Bronchial epithelial cell (primary cell): ENCODE measurements around the gene KIAA1586. TPM values are rescaled to one million over a fixed set of nuclear protein-coding genes. Genes with fewer than 3 reads are reported as not detected.

ENCODE experiments used
- DNase-seq: peaks from one replicate; pipeline ENCODE4 v3.0.0-alpha.2; 2010; ENCODE audit warnings: low read depth
- FAIRE-seq: peaks from 2 replicates; lab custom pipeline; 2011; peaks lifted over from hg19 to GRCh38; lab: Jason Lieb, UNC
- H3K27me3 ChIP-seq: 2 replicates; pipeline ENCODE4 v1.5.1; 2011; ENCODE audit warnings: low read length; ENCODE audit not compliant: control insufficient read depth, insufficient read depth
- H3K36me3 ChIP-seq: 2 replicates; pipeline ENCODE4 v1.5.1; 2011; ENCODE audit warnings: low read length; ENCODE audit not compliant: control insufficient read depth, insufficient read depth
- H3K4me3 ChIP-seq: 2 replicates; pipeline ENCODE4 v1.5.1; 2011; ENCODE audit warnings: mild to moderate bottlenecking, low read depth, low read length, control low read depth
- total RNA-seq: library from RNA; depleted of rRNA; stranded (reverse); fragments of >200 nt; gene quantifications from 2 replicates; pipeline ENCODE4 v1.2.1, GENCODE V29; 2014
- TF ChIP-seq, protein P1 (sequence below): IDR thresholded peaks from 2 replicates; pipeline ENCODE4 v1.5.1; 2011; ENCODE audit warnings: mild to moderate bottlenecking, moderate library complexity, low read length, control low read depth, inconsistent platforms; ENCODE audit not compliant: insufficient read depth, severe bottlenecking

The KIAA1586 gene
- total RNA-seq, 1 donor from 2014 or later, result 4.5 TPM

DNA sequence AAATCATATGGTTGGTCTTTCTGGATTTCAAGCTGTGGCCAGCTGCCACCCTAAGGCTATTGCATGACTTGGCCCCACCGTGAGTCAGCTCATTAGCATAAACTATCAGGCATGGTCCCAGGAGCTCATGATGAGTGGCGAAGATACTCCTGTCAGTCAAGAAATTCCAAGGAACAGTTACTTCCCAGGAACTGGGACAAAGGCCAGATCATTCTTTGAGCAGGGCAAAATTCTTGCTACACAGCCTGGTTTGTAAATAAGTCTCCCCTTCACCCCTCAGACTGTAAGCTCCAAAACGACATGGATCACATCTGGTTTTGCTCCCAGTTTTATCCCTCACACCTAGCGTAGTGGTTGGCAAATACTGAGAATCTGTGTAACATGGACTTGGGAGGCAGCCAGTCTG lies 33.0 kb upstream of the KIAA1586 start:
- DNase-seq (peak; percentile 79), FAIRE-seq (no peak)
- H3K27me3 ChIP-seq, result no peaks in the 10 kb centered on the region
- TF ChIP-seq, protein P1, sequence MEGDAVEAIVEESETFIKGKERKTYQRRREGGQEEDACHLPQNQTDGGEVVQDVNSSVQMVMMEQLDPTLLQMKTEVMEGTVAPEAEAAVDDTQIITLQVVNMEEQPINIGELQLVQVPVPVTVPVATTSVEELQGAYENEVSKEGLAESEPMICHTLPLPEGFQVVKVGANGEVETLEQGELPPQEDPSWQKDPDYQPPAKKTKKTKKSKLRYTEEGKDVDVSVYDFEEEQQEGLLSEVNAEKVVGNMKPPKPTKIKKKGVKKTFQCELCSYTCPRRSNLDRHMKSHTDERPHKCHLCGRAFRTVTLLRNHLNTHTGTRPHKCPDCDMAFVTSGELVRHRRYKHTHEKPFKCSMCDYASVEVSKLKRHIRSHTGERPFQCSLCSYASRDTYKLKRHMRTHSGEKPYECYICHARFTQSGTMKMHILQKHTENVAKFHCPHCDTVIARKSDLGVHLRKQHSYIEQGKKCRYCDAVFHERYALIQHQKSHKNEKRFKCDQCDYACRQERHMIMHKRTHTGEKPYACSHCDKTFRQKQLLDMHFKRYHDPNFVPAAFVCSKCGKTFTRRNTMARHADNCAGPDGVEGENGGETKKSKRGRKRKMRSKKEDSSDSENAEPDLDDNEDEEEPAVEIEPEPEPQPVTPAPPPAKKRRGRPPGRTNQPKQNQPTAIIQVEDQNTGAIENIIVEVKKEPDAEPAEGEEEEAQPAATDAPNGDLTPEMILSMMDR, result no peak
- no peaks in the 10 kb centered on the region for H3K36me3 ChIP-seq
- H3K4me3 ChIP-seq, result no peak overlapping the region

DNA sequence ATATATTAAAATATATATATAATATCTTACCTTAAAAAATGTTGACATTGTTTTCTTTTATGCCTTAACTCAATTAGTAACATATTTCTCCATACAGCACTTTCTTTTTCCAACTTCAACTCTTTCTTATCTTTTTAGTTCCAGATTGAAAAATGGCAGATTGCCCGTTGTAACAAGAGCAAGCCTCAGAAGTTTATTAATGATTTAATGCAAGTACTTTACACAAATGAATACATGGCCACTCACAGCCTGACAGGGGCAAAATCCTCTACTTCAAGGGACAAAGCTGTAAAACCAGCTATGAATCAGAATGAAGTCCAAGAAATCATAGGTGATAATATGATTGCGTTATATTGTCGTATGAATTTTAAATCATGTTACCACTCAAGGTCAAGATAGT lies 29.4 kb upstream of the KIAA1586 start:
- TF ChIP-seq, protein P1, result no peak

DNA sequence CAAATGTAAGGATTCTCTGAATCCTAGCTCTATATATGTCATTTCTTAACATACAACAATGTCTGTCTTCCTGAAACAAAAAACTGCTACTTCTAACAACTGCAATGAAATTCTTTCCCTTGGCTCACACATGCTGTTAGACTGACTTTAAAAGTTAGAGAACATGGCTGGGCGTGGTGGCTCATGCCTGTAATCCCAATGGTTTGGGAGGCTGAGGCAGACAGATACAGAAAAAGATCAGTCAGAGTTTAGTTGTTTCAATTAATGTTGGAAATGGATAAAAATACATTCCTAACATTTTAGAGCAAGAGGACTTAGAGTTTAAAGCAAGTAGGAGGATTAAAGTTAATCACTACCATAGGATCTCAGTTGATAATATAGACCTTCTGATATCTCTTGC lies 28.7 kb upstream of the KIAA1586 start:
- no peak overlapping the region for H3K4me3 ChIP-seq
- DNase-seq (no peak), FAIRE-seq (no peak)
- H3K36me3 ChIP-seq, result no peaks in the 10 kb centered on the region
- TF ChIP-seq, protein P1, result no peak
- no peaks in the 10 kb centered on the region for H3K27me3 ChIP-seq

More for the DNA sequence above, 29.4 kb upstream of the KIAA1586 start:
- Histone ChIP-seq H3K27me3 (no peaks in the 10 kb centered on the region), H3K4me3 (no peak overlapping the region), H3K36me3 (no peaks in the 10 kb centered on the region)
- DNase-seq (no peak), FAIRE-seq (no peak)

DNA sequence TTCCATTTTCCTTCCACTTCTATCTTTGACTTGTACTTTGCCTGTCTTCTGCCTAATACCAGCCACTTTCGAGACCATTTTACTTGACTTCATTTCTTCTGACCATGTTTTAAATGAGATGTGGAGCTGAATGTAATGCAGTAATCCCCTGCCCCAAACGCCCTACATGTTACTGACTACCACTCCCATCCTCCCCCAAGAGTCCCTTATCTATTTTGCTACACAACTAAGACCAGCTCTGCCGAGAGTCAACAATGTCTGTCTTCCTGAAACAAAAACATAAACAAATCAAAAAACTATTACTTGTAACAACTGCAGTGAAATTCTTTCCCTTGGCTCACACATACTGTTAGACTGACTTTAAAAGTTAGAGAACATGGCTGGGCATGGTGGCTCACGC lies 27.1 kb upstream of the KIAA1586 start:
- H3K36me3 ChIP-seq, result no peaks in the 10 kb centered on the region
- FAIRE-seq (no peak), DNase-seq (no peak)
- TF ChIP-seq, protein P1, result no peak
- no peak overlapping the region for H3K4me3 ChIP-seq
- no peaks in the 10 kb centered on the region for H3K27me3 ChIP-seq

DNA sequence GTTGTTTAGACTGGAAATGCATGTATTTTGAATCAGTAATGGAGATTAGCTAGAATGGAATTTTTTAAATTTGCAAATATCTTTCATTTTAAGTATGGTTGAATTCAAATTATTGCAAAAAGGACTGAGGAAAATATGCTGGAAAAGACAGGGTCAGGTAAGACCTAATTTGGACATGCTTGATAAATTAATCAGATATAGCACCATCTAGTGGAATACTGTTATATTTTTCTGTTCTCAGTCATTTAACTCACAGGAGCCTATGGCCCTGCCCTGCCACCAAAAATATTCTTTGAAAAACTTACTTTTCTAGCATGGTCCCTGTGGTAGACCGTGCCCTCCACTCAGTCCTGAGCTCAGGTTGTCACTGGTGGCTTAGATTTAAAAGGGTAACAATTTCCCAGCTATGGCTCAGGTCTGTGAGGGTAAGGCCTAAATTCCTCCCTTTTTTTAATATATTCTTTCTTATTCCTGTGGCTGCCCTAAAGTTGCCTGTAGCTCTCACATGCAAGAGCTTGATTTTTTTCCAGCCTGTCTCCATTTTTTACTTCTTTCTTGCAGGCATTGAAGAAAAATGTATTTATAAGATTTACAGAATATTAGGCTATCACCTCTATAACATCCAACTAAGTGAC lies 25.3 kb upstream of the KIAA1586 start:
- peak; percentile 70 for DNase-seq
- TF ChIP-seq, protein P1, result peak; percentile 25
- no peaks in the 10 kb centered on the region for H3K27me3 ChIP-seq
- H3K36me3 ChIP-seq, result no peaks in the 10 kb centered on the region
- no peak for FAIRE-seq
- no peak overlapping the region for H3K4me3 ChIP-seq

DNA sequence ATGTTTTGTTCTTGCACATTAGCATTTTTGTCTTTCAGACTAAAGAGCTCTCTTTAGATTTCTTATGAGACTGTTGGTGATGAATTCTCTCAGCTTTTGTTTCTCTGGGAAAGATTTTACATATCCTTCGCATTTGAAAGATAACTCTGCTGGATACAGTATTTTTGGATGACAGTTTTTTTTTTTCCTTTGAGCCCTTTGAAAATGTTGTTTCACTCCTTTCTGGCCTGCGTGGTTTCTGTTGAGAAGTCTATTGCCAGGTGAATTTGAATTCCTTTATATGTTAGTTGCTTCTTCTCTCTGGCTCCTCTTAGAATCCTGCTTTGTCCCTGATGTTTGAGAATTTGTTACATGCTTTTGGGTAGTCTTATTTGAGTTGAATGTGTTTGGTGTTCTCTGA lies 22.2 kb upstream of the KIAA1586 start:
- no peaks in the 10 kb centered on the region for H3K36me3 ChIP-seq
- TF ChIP-seq, protein P1, result no peak
- H3K27me3 ChIP-seq, result no peaks in the 10 kb centered on the region
- no peak overlapping the region for H3K4me3 ChIP-seq
- DNase-seq, result no peak
- FAIRE-seq, result no peak
